Measurements from ENCODE around the gene KCNMB1.

KCNMB1 gene, protein sequence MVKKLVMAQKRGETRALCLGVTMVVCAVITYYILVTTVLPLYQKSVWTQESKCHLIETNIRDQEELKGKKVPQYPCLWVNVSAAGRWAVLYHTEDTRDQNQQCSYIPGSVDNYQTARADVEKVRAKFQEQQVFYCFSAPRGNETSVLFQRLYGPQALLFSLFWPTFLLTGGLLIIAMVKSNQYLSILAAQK

DNA sequence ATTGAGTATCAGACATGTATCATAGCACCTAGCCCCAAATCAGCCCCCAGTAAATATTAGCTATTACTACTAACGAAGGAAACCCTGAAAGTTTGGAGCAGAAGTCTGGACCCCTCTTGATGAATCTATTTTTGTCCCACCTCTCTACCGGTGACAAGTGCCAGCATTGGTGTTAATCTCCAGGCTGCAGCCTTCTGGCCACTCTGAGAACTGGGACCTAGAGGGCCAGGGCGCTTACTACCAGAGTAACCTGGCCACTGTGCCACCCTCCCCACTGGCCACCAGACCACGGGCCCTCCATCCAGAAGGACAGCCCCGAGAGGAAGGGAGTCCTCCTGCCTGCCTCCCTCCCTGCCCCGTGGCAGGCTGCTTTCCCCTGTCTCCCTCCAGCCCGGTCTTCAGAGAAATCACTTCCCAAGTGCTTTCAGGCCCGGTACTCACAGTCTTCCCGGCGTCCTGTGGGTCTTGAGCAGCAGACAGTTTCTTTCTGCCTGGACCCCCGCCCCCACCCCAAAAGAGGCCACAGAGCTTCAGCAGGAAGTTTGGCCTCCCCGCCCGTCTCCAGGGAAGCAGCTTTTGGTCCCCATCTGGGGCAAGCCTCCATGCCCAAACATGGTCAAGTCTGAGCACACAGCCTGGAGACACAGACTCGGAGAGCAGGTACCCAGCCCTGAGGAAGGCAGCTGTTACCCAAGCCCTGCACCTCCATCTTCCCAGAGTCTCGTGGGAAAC, at the start of gene KCNMB1:
TSS of gene KCNMB1 (minus strand) at position 550 of the 732 bp plus-strand sequence. CDS start 3,920 bp downstream, outside the sequence.
- peak within 1 kb of the TSS; percentile 17 to 23 for H3K9ac ChIP-seq (ENCODE audit: low read depth in 1 of 2, low read length in 2 of 2)
- H3K4me3 ChIP-seq (ENCODE audit: low read length in 2 of 2): peak within 1 kb of the TSS; percentile 28 to 55
- peak within 1 kb of the TSS; percentile 35 to 63 for H3K27ac ChIP-seq (ENCODE audit: low read depth in 2 of 2, low read length in 2 of 2)

DNA sequence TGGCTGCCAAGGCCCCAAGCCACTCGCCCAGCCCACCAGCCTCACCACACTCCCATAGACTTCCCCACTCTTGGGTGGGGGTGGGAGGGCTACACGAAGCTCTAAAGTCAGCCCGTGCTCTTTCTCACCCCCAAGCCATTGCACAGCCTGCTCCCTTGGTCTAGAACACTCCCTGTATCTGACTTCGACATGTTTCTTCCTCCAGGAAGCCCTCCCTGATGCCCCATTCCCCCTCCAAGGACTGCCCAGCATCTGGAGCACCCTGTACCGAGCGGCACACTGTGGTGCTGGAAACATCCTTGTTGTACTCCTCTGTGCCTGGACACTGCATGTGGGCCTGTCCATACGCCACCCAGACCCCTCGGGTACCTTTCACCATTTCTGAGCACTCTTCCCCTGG, 49.4 kb upstream of the KCNMB1 start:
- H3K27ac ChIP-seq (ENCODE audit: low read depth in 2 of 2, low read length in 2 of 2): no peak overlapping the region
- H3K4me1 ChIP-seq (ENCODE audit: control insufficient read depth in 2 of 2, insufficient read depth in 2 of 2, low read length in 2 of 2): no peaks in the 10 kb centered on the region
- H3K9me3 ChIP-seq (ENCODE audit: control insufficient read depth in 2 of 2, low read length in 2 of 2): no peaks in the 10 kb centered on the region
- H3K9ac ChIP-seq (ENCODE audit: low read depth in 1 of 2, low read length in 2 of 2): no peak overlapping the region
- no peaks in the 10 kb centered on the region for H3K27me3 ChIP-seq (ENCODE audit: control insufficient read depth in 2 of 2, insufficient read depth in 2 of 2, low read length in 2 of 2)
- H3K36me3 ChIP-seq (ENCODE audit: control insufficient read depth in 2 of 2, insufficient read depth in 2 of 2, low read length in 2 of 2): no peaks in the 10 kb centered on the region
- H3K4me3 ChIP-seq (ENCODE audit: low read length in 2 of 2): no peak overlapping the region

More for the DNA sequence above, at the start of gene KCNMB1:
- Histone ChIP-seq H3K27me3 (ENCODE audit: control insufficient read depth in 2 of 2, insufficient read depth in 2 of 2, low read length in 2 of 2) (no peaks in the 10 kb centered on the region), H3K4me1 (ENCODE audit: control insufficient read depth in 2 of 2, insufficient read depth in 2 of 2, low read length in 2 of 2) (no peaks in the 10 kb centered on the region), H3K36me3 (ENCODE audit: control insufficient read depth in 2 of 2, insufficient read depth in 2 of 2, low read length in 2 of 2) (no peaks in the 10 kb centered on the region), H3K9me3 (ENCODE audit: control insufficient read depth in 2 of 2, low read length in 2 of 2) (no peaks in the 10 kb centered on the region)

DNA sequence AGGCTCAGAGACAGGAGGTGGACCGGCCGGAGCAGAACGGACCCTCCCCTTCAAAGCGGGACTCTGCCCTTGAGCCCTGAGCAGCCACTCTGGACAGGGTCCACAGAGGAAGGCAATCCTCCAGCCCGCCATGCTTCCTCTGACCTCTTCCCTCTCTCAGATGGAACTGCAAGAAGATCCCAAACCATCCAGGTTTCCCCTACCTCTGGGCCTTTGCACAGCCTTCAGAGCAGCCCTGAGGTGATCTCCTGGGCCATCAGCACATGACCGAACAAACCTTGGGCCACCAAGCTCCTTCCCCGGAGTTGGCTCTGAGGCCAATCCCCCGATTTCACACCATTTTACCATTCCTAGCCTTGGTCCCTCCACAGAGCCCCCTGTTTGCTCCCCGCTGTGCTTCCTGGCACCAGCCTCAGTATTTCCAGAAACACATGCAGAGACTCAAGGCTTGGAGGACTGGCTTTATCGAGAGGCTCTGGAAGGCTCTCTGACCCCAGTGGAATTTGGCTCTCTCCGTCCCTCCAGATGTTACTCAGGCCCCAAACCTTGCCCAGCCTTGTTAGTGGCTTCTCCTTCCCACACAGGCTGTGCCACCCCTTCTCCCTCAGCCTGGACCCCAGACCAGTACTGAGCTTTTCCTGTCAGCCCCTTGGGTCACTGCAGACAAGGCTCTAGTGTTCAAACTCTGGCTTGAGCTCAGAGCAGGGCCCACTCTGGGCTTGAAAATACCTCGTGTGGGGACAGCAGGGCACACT, 48.6 kb upstream of the KCNMB1 start:
- Histone ChIP-seq H3K9me3 (ENCODE audit: control insufficient read depth in 2 of 2, low read length in 2 of 2) (no peaks in the 10 kb centered on the region), H3K27me3 (ENCODE audit: control insufficient read depth in 2 of 2, insufficient read depth in 2 of 2, low read length in 2 of 2) (no peaks in the 10 kb centered on the region), H3K4me3 (ENCODE audit: low read length in 2 of 2) (no peak overlapping the region), H3K9ac (ENCODE audit: low read depth in 1 of 2, low read length in 2 of 2) (no peak overlapping the region), H3K36me3 (ENCODE audit: control insufficient read depth in 2 of 2, insufficient read depth in 2 of 2, low read length in 2 of 2) (no peaks in the 10 kb centered on the region), H3K27ac (ENCODE audit: low read depth in 2 of 2, low read length in 2 of 2) (no peak overlapping the region), H3K4me1 (ENCODE audit: control insufficient read depth in 2 of 2, insufficient read depth in 2 of 2, low read length in 2 of 2) (no peaks in the 10 kb centered on the region)

DNA sequence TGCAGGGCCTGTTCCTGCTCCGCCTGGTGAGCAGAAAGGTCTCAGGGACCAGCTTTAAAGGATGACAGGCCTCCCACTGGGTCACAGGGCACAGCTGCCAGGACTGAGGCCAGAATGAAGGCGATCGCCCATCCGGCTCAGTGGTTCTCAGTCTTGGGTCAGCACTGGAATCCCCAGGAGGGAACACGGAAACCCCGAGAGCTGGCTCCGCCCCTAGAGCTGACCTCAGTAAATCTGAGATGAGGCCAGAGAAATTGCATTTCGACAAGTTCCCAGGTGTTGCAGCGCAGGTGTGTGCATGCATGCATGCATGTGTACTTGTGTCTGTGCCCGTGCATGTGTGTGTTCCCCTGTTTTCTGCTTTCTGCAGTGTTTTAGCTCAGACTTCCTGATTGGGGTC, 47.2 kb upstream of the KCNMB1 start:
- no peak overlapping the region for H3K4me3 ChIP-seq (ENCODE audit: low read length in 2 of 2)
- no peaks in the 10 kb centered on the region for H3K36me3 ChIP-seq (ENCODE audit: control insufficient read depth in 2 of 2, insufficient read depth in 2 of 2, low read length in 2 of 2)

DNA sequence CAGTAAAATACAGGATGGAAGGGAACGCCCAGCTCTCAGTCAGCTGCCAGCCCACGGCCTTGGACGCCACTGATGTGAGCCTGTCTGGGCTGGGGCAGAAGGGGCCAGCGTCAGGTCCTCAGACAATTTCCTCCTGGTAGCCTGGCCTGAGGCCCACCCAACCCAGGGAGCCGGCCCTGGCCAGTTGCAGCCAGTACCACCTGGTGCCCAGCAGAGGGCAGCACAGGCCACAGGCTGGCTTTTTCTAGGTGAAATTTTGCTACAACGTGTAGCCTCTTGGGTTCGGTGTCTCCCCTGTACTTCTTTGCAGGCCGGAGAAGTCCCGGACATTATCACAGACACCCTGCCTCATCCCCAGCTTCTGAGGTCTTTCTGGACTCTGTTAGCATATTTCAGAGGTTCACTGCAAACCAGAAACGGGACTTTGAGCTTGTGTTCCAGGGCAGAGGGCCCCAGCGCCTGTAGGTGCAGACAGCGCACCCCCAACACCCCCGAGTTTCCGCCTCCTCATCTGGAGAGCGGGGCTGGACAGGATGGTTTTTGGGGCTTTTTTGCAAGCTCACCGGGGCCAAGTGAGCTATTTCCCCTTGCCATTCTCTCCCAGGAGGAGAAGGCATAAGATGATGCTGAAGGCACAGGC, 45.9 kb upstream of the KCNMB1 start:
- H3K4me1 ChIP-seq (ENCODE audit: control insufficient read depth in 2 of 2, insufficient read depth in 2 of 2, low read length in 2 of 2): no peaks in the 10 kb centered on the region
- H3K4me3 ChIP-seq (ENCODE audit: low read length in 2 of 2): no peak overlapping the region
- H3K27ac ChIP-seq (ENCODE audit: low read depth in 2 of 2, low read length in 2 of 2): no peak overlapping the region
- H3K36me3 ChIP-seq (ENCODE audit: control insufficient read depth in 2 of 2, insufficient read depth in 2 of 2, low read length in 2 of 2): no peaks in the 10 kb centered on the region
- H3K9ac ChIP-seq (ENCODE audit: low read depth in 1 of 2, low read length in 2 of 2): no peak overlapping the region
- peaks cover 0 to 3% of the 10 kb centered on the region in 2 donors for H3K27me3 ChIP-seq (ENCODE audit: control insufficient read depth in 2 of 2, insufficient read depth in 2 of 2, low read length in 2 of 2)
- no peaks in the 10 kb centered on the region for H3K9me3 ChIP-seq (ENCODE audit: control insufficient read depth in 2 of 2, low read length in 2 of 2)

More for the DNA sequence above, 47.2 kb upstream of the KCNMB1 start:
- no peak overlapping the region for H3K27ac ChIP-seq (ENCODE audit: low read depth in 2 of 2, low read length in 2 of 2)
- H3K9me3 ChIP-seq (ENCODE audit: control insufficient read depth in 2 of 2, low read length in 2 of 2): no peaks in the 10 kb centered on the region
- H3K4me1 ChIP-seq (ENCODE audit: control insufficient read depth in 2 of 2, insufficient read depth in 2 of 2, low read length in 2 of 2): no peaks in the 10 kb centered on the region
- H3K27me3 ChIP-seq (ENCODE audit: control insufficient read depth in 2 of 2, insufficient read depth in 2 of 2, low read length in 2 of 2): peaks cover 0 to 3% of the 10 kb centered on the region in 2 donors
- no peak overlapping the region for H3K9ac ChIP-seq (ENCODE audit: low read depth in 1 of 2, low read length in 2 of 2)

DNA sequence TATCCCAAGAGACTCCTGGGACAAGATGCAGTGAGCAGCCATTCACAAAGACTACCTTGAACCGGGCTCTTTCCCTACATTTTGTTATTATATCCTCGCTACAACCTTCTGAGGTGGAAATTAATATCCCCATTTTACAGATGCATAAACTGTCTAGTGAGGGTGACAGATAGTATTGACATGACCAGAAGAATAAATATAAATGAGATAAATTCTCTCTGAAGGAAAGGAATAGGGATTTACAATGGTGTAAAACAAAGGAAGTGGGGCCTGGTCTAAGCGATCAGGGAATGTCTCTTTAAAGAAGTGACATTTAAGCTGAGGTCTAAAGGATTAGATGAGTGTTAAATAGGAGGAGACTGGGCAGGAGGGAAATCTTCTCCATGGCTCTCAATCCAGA, 43.5 kb upstream of the KCNMB1 start:
- H3K4me3 ChIP-seq (ENCODE audit: low read length in 2 of 2): no peak overlapping the region
- H3K36me3 ChIP-seq (ENCODE audit: control insufficient read depth in 2 of 2, insufficient read depth in 2 of 2, low read length in 2 of 2): no peaks in the 10 kb centered on the region
- no peak overlapping the region for H3K9ac ChIP-seq (ENCODE audit: low read depth in 1 of 2, low read length in 2 of 2)
- no peaks in the 10 kb centered on the region for H3K4me1 ChIP-seq (ENCODE audit: control insufficient read depth in 2 of 2, insufficient read depth in 2 of 2, low read length in 2 of 2)
- H3K27ac ChIP-seq (ENCODE audit: low read depth in 2 of 2, low read length in 2 of 2): no peak overlapping the region
- peaks cover 0 to 3% of the 10 kb centered on the region in 2 donors for H3K27me3 ChIP-seq (ENCODE audit: control insufficient read depth in 2 of 2, insufficient read depth in 2 of 2, low read length in 2 of 2)
- H3K9me3 ChIP-seq (ENCODE audit: control insufficient read depth in 2 of 2, low read length in 2 of 2): no peaks in the 10 kb centered on the region

DNA sequence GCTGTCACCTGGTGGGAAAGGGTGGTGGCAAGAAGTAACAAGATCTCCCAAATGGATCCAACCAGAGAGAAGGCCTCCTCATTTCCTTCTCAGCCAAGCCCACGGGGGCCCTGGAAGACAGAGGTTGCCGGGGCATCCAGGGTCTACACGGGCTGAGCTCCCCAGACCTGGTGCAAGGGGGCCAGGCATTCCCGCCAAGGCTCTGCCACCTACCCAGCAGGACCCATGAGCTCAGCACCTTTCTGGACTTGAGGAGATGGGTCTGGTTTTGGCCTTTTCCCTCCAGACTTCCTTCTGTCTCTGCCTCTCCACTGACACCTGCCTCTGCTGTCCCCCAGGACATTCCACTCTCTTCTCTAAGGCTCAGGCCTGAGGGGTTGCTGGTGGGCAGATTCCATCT, 42.4 kb upstream of the KCNMB1 start:
- Histone ChIP-seq H3K4me1 (ENCODE audit: control insufficient read depth in 2 of 2, insufficient read depth in 2 of 2, low read length in 2 of 2) (no peaks in the 10 kb centered on the region), H3K36me3 (ENCODE audit: control insufficient read depth in 2 of 2, insufficient read depth in 2 of 2, low read length in 2 of 2) (no peaks in the 10 kb centered on the region), H3K27ac (ENCODE audit: low read depth in 2 of 2, low read length in 2 of 2) (no peak overlapping the region), H3K9ac (ENCODE audit: low read depth in 1 of 2, low read length in 2 of 2) (no peak overlapping the region), H3K4me3 (ENCODE audit: low read length in 2 of 2) (no peak overlapping the region), H3K9me3 (ENCODE audit: control insufficient read depth in 2 of 2, low read length in 2 of 2) (no peaks in the 10 kb centered on the region), H3K27me3 (ENCODE audit: control insufficient read depth in 2 of 2, insufficient read depth in 2 of 2, low read length in 2 of 2) (peaks cover 0 to 3% of the 10 kb centered on the region in 2 donors)

DNA sequence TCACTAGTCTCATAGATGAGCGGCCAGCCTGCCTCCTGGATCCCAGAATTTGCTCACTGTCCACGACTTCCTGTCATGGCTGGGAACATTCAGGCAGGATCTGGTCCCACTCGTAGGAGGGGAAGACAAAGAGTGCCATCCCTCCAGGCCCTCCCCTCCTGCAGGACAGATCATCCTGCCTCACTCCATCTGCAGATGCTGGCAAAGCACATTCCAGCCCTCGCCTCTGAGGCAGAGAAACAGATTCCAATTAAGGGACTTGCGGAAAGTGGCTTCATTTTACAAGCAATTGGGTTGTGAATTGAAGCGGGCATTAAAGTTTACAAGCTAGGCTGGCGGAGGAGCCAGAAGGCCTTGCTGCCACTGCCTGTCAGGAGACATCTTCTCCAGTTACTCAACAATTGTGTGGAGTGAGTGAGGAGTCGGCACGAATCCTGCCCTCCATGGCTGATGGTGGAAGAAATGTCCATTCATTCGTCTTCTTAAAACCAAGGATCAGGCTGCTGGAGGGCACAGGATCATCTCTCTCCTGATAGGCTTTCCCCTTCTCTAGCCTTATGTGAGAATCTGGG, 41.8 kb upstream of the KCNMB1 start:
- Histone ChIP-seq H3K9ac (ENCODE audit: low read depth in 1 of 2, low read length in 2 of 2) (no peak overlapping the region), H3K4me3 (ENCODE audit: low read length in 2 of 2) (no peak overlapping the region), H3K4me1 (ENCODE audit: control insufficient read depth in 2 of 2, insufficient read depth in 2 of 2, low read length in 2 of 2) (no peaks in the 10 kb centered on the region), H3K27me3 (ENCODE audit: control insufficient read depth in 2 of 2, insufficient read depth in 2 of 2, low read length in 2 of 2) (peaks cover 0 to 3% of the 10 kb centered on the region in 2 donors), H3K36me3 (ENCODE audit: control insufficient read depth in 2 of 2, insufficient read depth in 2 of 2, low read length in 2 of 2) (no peaks in the 10 kb centered on the region), H3K27ac (ENCODE audit: low read depth in 2 of 2, low read length in 2 of 2) (no peak overlapping the region), H3K9me3 (ENCODE audit: control insufficient read depth in 2 of 2, low read length in 2 of 2) (no peaks in the 10 kb centered on the region)

DNA sequence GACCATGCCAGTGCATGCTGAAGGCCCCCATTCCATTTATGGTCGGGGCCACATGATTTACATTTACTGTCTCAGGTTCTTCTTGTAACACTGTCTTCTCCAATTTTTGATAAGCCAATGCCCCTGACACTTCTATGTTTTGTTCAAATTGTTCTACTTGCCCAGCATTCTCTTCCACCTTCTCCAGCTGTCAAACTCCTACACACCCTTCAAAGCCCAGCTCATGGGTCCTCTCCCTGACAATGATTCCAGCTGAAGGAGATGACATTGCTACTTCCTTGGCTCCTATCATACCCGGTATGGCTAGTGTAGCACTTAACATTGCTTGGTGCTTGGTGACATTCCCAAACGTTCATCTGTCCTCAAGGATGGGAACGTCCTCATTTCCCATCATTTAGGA, 41.1 kb upstream of the KCNMB1 start:
- Histone ChIP-seq H3K27ac (ENCODE audit: low read depth in 2 of 2, low read length in 2 of 2) (no peak overlapping the region), H3K9me3 (ENCODE audit: control insufficient read depth in 2 of 2, low read length in 2 of 2) (no peaks in the 10 kb centered on the region), H3K9ac (ENCODE audit: low read depth in 1 of 2, low read length in 2 of 2) (no peak overlapping the region), H3K4me1 (ENCODE audit: control insufficient read depth in 2 of 2, insufficient read depth in 2 of 2, low read length in 2 of 2) (no peaks in the 10 kb centered on the region), H3K36me3 (ENCODE audit: control insufficient read depth in 2 of 2, insufficient read depth in 2 of 2, low read length in 2 of 2) (no peaks in the 10 kb centered on the region), H3K27me3 (ENCODE audit: control insufficient read depth in 2 of 2, insufficient read depth in 2 of 2, low read length in 2 of 2) (peaks cover 0 to 3% of the 10 kb centered on the region in 2 donors), H3K4me3 (ENCODE audit: low read length in 2 of 2) (no peak overlapping the region)
